ENCODE data around the gene TAF6.

The TAF6 gene

GRCh38 chr7:100158229-100159098 is 39.3 kb upstream of the TAF6 start, which contains the start of gene TRAPPC14:
Gene TRAPPC14, minus strand, starts transcription at chr7:100158723. Its CDS starts 224 bp downstream, at chr7:100158499.
- Histone ChIP-seq H3K27ac (ENCODE audit: low read depth, low read length) (peak within 1 kb of the TSS; percentile 72), H3K9ac (ENCODE audit: low read length in 5 of 5) (peak within 1 kb of the TSS; percentile 63 to 91 (median 77)), H3K4me3 (ENCODE audit: low read depth in 1 of 5, low read length in 5 of 5) (peak within 1 kb of the TSS; percentile 67 to 85 (median 74)), H3K9me3 (ENCODE audit: control insufficient read depth in 5 of 5, low read length in 5 of 5) (no peaks in the 10 kb centered on the region), H3K4me1 (ENCODE audit: control insufficient read depth in 5 of 5, insufficient read depth in 5 of 5, low read length in 5 of 5) (peaks cover 3 to 40% (median 31%) of the 10 kb centered on the region in 5 donors), H3K36me3 (ENCODE audit: control insufficient read depth in 5 of 5, insufficient read depth in 5 of 5, low read length in 5 of 5) (peaks cover 0 to 34% (median 31%) of the 10 kb centered on the region in 5 donors), H3K27me3 (ENCODE audit: control insufficient read depth in 5 of 5, insufficient read depth in 4 of 5, low read length in 5 of 5) (no peaks in the 10 kb centered on the region)

GRCh38 chr7:100157334-100158228 is 38.4 kb upstream of the TAF6 start:
- no peaks in the 10 kb centered on the region for H3K9me3 ChIP-seq (ENCODE audit: control insufficient read depth in 5 of 5, low read length in 5 of 5)
- peaks cover 0 to 41% (median 36%) of the 10 kb centered on the region in 5 donors for H3K36me3 ChIP-seq (ENCODE audit: control insufficient read depth in 5 of 5, insufficient read depth in 5 of 5, low read length in 5 of 5)
- peak overlapping the region; percentile 72 for H3K27ac ChIP-seq (ENCODE audit: low read depth, low read length)
- peak overlapping the region; percentile 63 to 91 (median 77) for H3K9ac ChIP-seq (ENCODE audit: low read length in 5 of 5)
- peaks cover 3 to 42% (median 31%) of the 10 kb centered on the region in 5 donors for H3K4me1 ChIP-seq (ENCODE audit: control insufficient read depth in 5 of 5, insufficient read depth in 5 of 5, low read length in 5 of 5)
- no peaks in the 10 kb centered on the region for H3K27me3 ChIP-seq (ENCODE audit: control insufficient read depth in 5 of 5, insufficient read depth in 4 of 5, low read length in 5 of 5)
- peak overlapping the region; percentile 67 to 85 (median 74) for H3K4me3 ChIP-seq (ENCODE audit: low read depth in 1 of 5, low read length in 5 of 5)

DNA sequence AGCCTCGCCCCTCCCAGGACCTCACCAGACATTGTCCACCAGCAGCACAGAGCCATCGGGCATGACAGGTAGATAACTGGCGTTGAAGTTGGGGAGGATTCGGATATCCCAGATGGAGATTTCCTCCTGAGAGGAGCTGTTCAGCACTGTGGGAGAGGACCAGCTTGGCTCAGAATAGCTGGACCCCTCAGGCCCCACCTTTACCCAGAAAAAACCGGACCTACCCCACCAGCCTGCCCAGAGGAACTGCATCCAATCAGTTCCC is 37.8 kb upstream of the TAF6 start:
- peaks cover 3 to 46% (median 31%) of the 10 kb centered on the region in 5 donors for H3K4me1 ChIP-seq (ENCODE audit: control insufficient read depth in 5 of 5, insufficient read depth in 5 of 5, low read length in 5 of 5)
- no peak overlapping the region for H3K4me3 ChIP-seq (ENCODE audit: low read depth in 1 of 5, low read length in 5 of 5)
- H3K36me3 ChIP-seq (ENCODE audit: control insufficient read depth in 5 of 5, insufficient read depth in 5 of 5, low read length in 5 of 5) = peaks cover 0 to 41% (median 36%) of the 10 kb centered on the region in 5 donors
- no peak overlapping the region for H3K27ac ChIP-seq (ENCODE audit: low read depth, low read length)
- peak overlapping the region in 3 of 5 donors; percentile 74 to 87 (median 77) for H3K9ac ChIP-seq (ENCODE audit: low read length in 5 of 5)
- H3K9me3 ChIP-seq (ENCODE audit: control insufficient read depth in 5 of 5, low read length in 5 of 5) = no peaks in the 10 kb centered on the region
- H3K27me3 ChIP-seq (ENCODE audit: control insufficient read depth in 5 of 5, insufficient read depth in 4 of 5, low read length in 5 of 5) = no peaks in the 10 kb centered on the region

GRCh38 chr7:100156331-100157068 is 37.3 kb upstream of the TAF6 start:
- Histone ChIP-seq H3K36me3 (ENCODE audit: control insufficient read depth in 5 of 5, insufficient read depth in 5 of 5, low read length in 5 of 5) (peaks cover 0 to 41% (median 36%) of the 10 kb centered on the region in 5 donors), H3K27ac (ENCODE audit: low read depth, low read length) (no peak overlapping the region), H3K9ac (ENCODE audit: low read length in 5 of 5) (peak overlapping the region in 2 of 5 donors; percentile 25 to 87)

DNA sequence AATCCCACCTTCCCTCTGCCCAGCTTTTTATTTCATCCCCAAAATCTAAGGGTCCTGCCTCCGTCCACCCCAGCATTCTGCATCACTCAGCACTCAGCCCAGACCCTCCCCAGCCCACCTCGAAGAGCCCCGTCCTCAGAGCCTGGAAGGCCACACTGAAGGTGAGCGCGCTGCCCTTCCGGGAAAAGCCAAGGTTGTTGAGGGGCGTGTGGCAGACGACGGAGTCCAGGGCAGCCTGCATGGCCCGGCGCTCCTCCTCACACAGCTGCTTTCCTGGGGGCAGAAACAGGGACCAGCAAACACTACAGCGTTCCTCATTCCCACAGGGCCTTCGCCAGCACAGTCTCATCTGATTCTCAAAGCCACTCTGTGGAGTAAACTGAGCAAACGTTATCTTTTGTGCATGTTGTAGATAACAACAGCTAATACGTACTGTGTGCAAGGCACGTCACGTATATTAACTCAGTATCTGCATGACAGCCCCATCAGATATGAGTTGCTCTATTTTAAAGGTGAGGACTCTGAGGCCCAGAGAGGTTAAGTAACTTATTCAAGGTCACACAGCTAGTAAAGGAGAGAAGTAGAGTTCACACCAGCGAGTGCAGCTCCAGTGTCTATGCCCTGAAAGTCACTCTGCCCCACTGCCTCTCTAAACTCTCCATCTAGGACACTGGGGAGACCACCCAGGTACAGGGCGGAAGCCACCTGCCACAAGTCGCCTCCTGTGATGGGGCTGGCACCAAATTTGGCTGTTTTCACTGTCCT is 36.6 kb upstream of the TAF6 start:
- Histone ChIP-seq H3K9ac (ENCODE audit: low read length in 5 of 5) (no peak overlapping the region), H3K36me3 (ENCODE audit: control insufficient read depth in 5 of 5, insufficient read depth in 5 of 5, low read length in 5 of 5) (peaks cover 0 to 41% (median 36%) of the 10 kb centered on the region in 5 donors), H3K27ac (ENCODE audit: low read depth, low read length) (no peak overlapping the region), H3K4me1 (ENCODE audit: control insufficient read depth in 5 of 5, insufficient read depth in 5 of 5, low read length in 5 of 5) (peaks cover 3 to 48% (median 31%) of the 10 kb centered on the region in 5 donors), H3K27me3 (ENCODE audit: control insufficient read depth in 5 of 5, insufficient read depth in 4 of 5, low read length in 5 of 5) (no peaks in the 10 kb centered on the region), H3K4me3 (ENCODE audit: low read depth in 1 of 5, low read length in 5 of 5) (no peak overlapping the region), H3K9me3 (ENCODE audit: control insufficient read depth in 5 of 5, low read length in 5 of 5) (no peaks in the 10 kb centered on the region)

More at GRCh38 chr7:100156331-100157068, 37.3 kb upstream of the TAF6 start:
- peaks cover 3 to 48% (median 31%) of the 10 kb centered on the region in 5 donors for H3K4me1 ChIP-seq (ENCODE audit: control insufficient read depth in 5 of 5, insufficient read depth in 5 of 5, low read length in 5 of 5)
- no peak overlapping the region for H3K4me3 ChIP-seq (ENCODE audit: low read depth in 1 of 5, low read length in 5 of 5)
- H3K9me3 ChIP-seq (ENCODE audit: control insufficient read depth in 5 of 5, low read length in 5 of 5) = no peaks in the 10 kb centered on the region
- H3K27me3 ChIP-seq (ENCODE audit: control insufficient read depth in 5 of 5, insufficient read depth in 4 of 5, low read length in 5 of 5) = no peaks in the 10 kb centered on the region

GRCh38 chr7:100154651-100155491 is 35.7 kb upstream of the TAF6 start:
- H3K9ac ChIP-seq (ENCODE audit: low read length in 5 of 5) = peak overlapping the region in 1 of 5 donors; percentile 56
- no peak overlapping the region for H3K27ac ChIP-seq (ENCODE audit: low read depth, low read length)
- peaks cover 3 to 52% (median 33%) of the 10 kb centered on the region in 5 donors for H3K4me1 ChIP-seq (ENCODE audit: control insufficient read depth in 5 of 5, insufficient read depth in 5 of 5, low read length in 5 of 5)
- H3K27me3 ChIP-seq (ENCODE audit: control insufficient read depth in 5 of 5, insufficient read depth in 4 of 5, low read length in 5 of 5) = no peaks in the 10 kb centered on the region
- no peak overlapping the region for H3K4me3 ChIP-seq (ENCODE audit: low read depth in 1 of 5, low read length in 5 of 5)
- H3K9me3 ChIP-seq (ENCODE audit: control insufficient read depth in 5 of 5, low read length in 5 of 5) = no peaks in the 10 kb centered on the region
- peaks cover 0 to 41% (median 36%) of the 10 kb centered on the region in 5 donors for H3K36me3 ChIP-seq (ENCODE audit: control insufficient read depth in 5 of 5, insufficient read depth in 5 of 5, low read length in 5 of 5)

DNA sequence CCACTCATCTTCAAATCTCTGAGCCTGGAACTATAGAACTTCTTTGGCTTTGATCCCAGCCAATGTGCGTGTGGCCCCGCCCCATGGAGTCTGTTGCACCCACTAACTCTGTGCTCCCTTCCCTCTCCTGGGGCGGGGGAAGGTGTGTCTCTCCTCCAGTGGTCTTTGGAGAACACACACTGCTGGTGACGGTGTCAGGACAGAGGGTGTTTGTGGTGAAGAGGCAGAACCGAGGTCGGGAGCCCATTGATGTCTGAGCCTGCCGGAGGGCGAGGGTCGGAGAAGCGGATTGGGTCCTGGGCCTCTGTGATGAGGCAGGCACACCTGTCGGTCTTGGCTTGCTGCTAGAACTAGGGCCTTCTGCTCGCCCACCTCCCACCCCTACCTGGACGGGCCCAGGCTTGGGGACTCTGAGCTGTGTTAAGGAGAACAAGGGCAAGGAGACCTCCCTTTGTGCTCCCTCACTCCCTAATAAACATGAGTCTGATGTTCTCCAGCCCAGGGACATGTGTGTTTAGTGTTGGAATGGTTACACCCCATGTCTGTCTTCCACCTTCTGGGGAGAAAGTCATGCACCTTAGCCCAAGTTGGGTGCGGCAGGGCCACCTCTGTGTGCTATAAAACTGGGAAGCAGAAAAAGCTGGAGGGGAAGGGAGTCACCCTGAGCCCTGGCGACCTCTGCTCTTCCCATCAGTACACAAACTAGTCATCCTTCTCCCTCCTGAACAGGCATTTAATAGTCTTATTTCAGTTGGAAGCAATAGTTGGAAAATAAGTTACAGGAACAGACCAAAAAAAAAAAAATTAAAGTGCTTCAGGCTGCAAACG is 34.8 kb upstream of the TAF6 start:
- peaks cover 5 to 58% (median 40%) of the 10 kb centered on the region in 5 donors for H3K4me1 ChIP-seq (ENCODE audit: control insufficient read depth in 5 of 5, insufficient read depth in 5 of 5, low read length in 5 of 5)
- H3K9ac ChIP-seq (ENCODE audit: low read length in 5 of 5) = no peak overlapping the region
- H3K36me3 ChIP-seq (ENCODE audit: control insufficient read depth in 5 of 5, insufficient read depth in 5 of 5, low read length in 5 of 5) = peaks cover 0 to 41% (median 36%) of the 10 kb centered on the region in 5 donors
- H3K27ac ChIP-seq (ENCODE audit: low read depth, low read length) = no peak overlapping the region
- H3K4me3 ChIP-seq (ENCODE audit: low read depth in 1 of 5, low read length in 5 of 5) = no peak overlapping the region
- H3K27me3 ChIP-seq (ENCODE audit: control insufficient read depth in 5 of 5, insufficient read depth in 4 of 5, low read length in 5 of 5) = no peaks in the 10 kb centered on the region
- no peaks in the 10 kb centered on the region for H3K9me3 ChIP-seq (ENCODE audit: control insufficient read depth in 5 of 5, low read length in 5 of 5)

Data from subcutaneous abdominal adipose tissue (tissue), 5 donors.